ACC112 (cell line): ENCODE data around the gene NPR2.

Source experiments
- H2AFZ ChIP-seq: fragments of 200-600 bp; sonication (generic); one replicate; pipeline ENCODE4 v1.6.0; 2017; ENCODE audit warnings: antibody characterized with exemption, low read length; ENCODE audit not compliant: unreplicated experiment
- H3K27ac ChIP-seq: fragments of 200-600 bp; sonication (generic); 2 replicates; pipeline ENCODE4 v1.5.1; 2014; ENCODE audit warnings: low read depth, mild to moderate bottlenecking, antibody characterized with exemption, low read length, moderate library complexity
- H3K27me3 ChIP-seq: fragments of 200-600 bp; sonication (generic); 2 replicates; pipeline ENCODE4 v1.6.1; 2014; ENCODE audit warnings: mild to moderate bottlenecking, antibody characterized with exemption, low read length, moderate library complexity, mixed read lengths; ENCODE audit not compliant: insufficient read depth
- H3K36me3 ChIP-seq: fragments of 200-600 bp; sonication (generic); 2 replicates; pipeline ENCODE4 v1.6.1; 2016; ENCODE audit warnings: mild to moderate bottlenecking, antibody characterized with exemption, low read length, moderate library complexity, mixed read lengths; ENCODE audit not compliant: insufficient read depth
- H3K4me1 ChIP-seq: fragments of 200-600 bp; sonication (generic); one replicate; pipeline ENCODE4 v1.6.1; 2016; ENCODE audit warnings: low read length, mixed read lengths; ENCODE audit not compliant: insufficient read depth, unreplicated experiment, control insufficient read depth
- H3K4me3 ChIP-seq: fragments of 200-600 bp; sonication (generic); 2 replicates; pipeline ENCODE4 v1.5.1; 2014; ENCODE audit warnings: mild to moderate bottlenecking, low read depth, low read length
- H3K79me2 ChIP-seq: fragments of 200-600 bp; sonication (generic); one replicate; pipeline ENCODE4 v1.6.0; 2016; ENCODE audit warnings: low read length; ENCODE audit not compliant: control insufficient read depth, unreplicated experiment, insufficient read depth

NPR2 gene

GRCh38 chr9:35753466-35753865 lies 37.9 kb upstream of the NPR2 start:
- Histone ChIP-seq H3K4me3 (no peak overlapping the region), H2AFZ (no peak overlapping the region), H3K4me1 (peaks cover 12% of the 10 kb centered on the region), H3K79me2 (peaks cover 2% of the 10 kb centered on the region), H3K36me3 (peaks cover 9% of the 10 kb centered on the region; the same call in 1 of the 2 replicates), H3K27ac (no peak overlapping the region), H3K27me3 (no peaks in the 10 kb centered on the region)

GRCh38 chr9:35754264-35754663 lies 37.1 kb upstream of the NPR2 start, which contains the start of gene MSMP:
Gene MSMP (minus strand): TSS chr9:35754276. CDS start chr9:35754129, 147 bp downstream.
- H3K4me3 ChIP-seq: no peak within 1 kb of the TSS
- peaks cover 9% of the 10 kb centered on the region; the same call in 1 of the 2 replicates for H3K36me3 ChIP-seq
- H2AFZ ChIP-seq: no peak within 1 kb of the TSS
- no peaks in the 10 kb centered on the region for H3K79me2 ChIP-seq
- peaks cover 15% of the 10 kb centered on the region for H3K4me1 ChIP-seq
- H3K27me3 ChIP-seq: no peaks in the 10 kb centered on the region
- no peak within 1 kb of the TSS for H3K27ac ChIP-seq

GRCh38 chr9:35755071-35755470 lies 36.3 kb upstream of the NPR2 start:
- no peak overlapping the region for H3K4me3 ChIP-seq
- no peak overlapping the region for H3K27ac ChIP-seq
- no peaks in the 10 kb centered on the region for H3K79me2 ChIP-seq
- no peaks in the 10 kb centered on the region for H3K27me3 ChIP-seq
- H3K4me1 ChIP-seq: peaks cover 14% of the 10 kb centered on the region
- no peak overlapping the region for H2AFZ ChIP-seq
- H3K36me3 ChIP-seq: peaks cover 9% of the 10 kb centered on the region; the same call in 1 of the 2 replicates

GRCh38 chr9:35756275-35757225 lies 34.8 kb upstream of the NPR2 start:
- Histone ChIP-seq H3K27ac (no peak overlapping the region), H3K36me3 (peaks cover 9% of the 10 kb centered on the region; the same call in 1 of the 2 replicates)

GRCh38 chr9:35757226-35757891 lies 34.0 kb upstream of the NPR2 start:
- Histone ChIP-seq H3K4me1 (peaks cover 24% of the 10 kb centered on the region), H3K36me3 (peaks cover 9% of the 10 kb centered on the region; the same call in 1 of the 2 replicates), H3K79me2 (no peaks in the 10 kb centered on the region), H3K27ac (no peak overlapping the region), H3K27me3 (no peaks in the 10 kb centered on the region), H3K4me3 (peak overlapping the region; percentile 67; the same call in 1 of the 2 replicates), H2AFZ (no peak overlapping the region)

More at GRCh38 chr9:35756275-35757225, 34.8 kb upstream of the NPR2 start:
- peak overlapping the region; percentile 67 for H3K4me3 ChIP-seq
- peaks cover 24% of the 10 kb centered on the region for H3K4me1 ChIP-seq
- H3K27me3 ChIP-seq: no peaks in the 10 kb centered on the region
- H2AFZ ChIP-seq: no peak overlapping the region
- H3K79me2 ChIP-seq: no peaks in the 10 kb centered on the region

- Histone ChIP-seq H3K27me3 (no peaks in the 10 kb centered on the region), H3K79me2 (no peaks in the 10 kb centered on the region), H3K4me3 (no peak overlapping the region), H3K36me3 (peaks cover 9% of the 10 kb centered on the region; the same call in 1 of the 2 replicates), H3K27ac (no peak overlapping the region), H3K4me1 (peaks cover 24% of the 10 kb centered on the region), H2AFZ (no peak overlapping the region)
These were observed 33.5 kb upstream of the NPR2 start for GRCh38 chr9:35757892-35758275.

GRCh38 chr9:35758475-35759050 lies 32.8 kb upstream of the NPR2 start:
- Histone ChIP-seq H3K27me3 (no peaks in the 10 kb centered on the region), H3K36me3 (peaks cover 6% of the 10 kb centered on the region; the same call in 1 of the 2 replicates), H3K79me2 (no peaks in the 10 kb centered on the region), H3K4me3 (no peak overlapping the region), H3K27ac (no peak overlapping the region), H3K4me1 (peaks cover 24% of the 10 kb centered on the region), H2AFZ (no peak overlapping the region)

- Histone ChIP-seq H3K27me3 (no peaks in the 10 kb centered on the region), H3K79me2 (no peaks in the 10 kb centered on the region), H3K27ac (no peak overlapping the region), H3K4me3 (no peak overlapping the region), H3K36me3 (0 out of 2 replicates have a peak, but pooled peaks cover 3% of the 10 kb centered on the region), H3K4me1 (peaks cover 24% of the 10 kb centered on the region), H2AFZ (no peak overlapping the region)
These were observed 31.6 kb upstream of the NPR2 start for GRCh38 chr9:35759795-35760194.

- H3K4me3 ChIP-seq: no peak overlapping the region
- H3K4me1 ChIP-seq: peaks cover 24% of the 10 kb centered on the region
- H3K27me3 ChIP-seq: no peaks in the 10 kb centered on the region
- no peaks in the 10 kb centered on the region for H3K79me2 ChIP-seq
- peak overlapping the region; percentile 23 for H3K27ac ChIP-seq
- H2AFZ ChIP-seq: no peak overlapping the region
- H3K36me3 ChIP-seq: no peaks in the 10 kb centered on the region
These were observed 30.7 kb upstream of the NPR2 start for GRCh38 chr9:35760651-35761050.

- peaks cover 16% of the 10 kb centered on the region for H3K4me1 ChIP-seq
- no peaks in the 10 kb centered on the region for H3K79me2 ChIP-seq
- no peaks in the 10 kb centered on the region for H3K27me3 ChIP-seq
- no peak overlapping the region for H2AFZ ChIP-seq
- H3K4me3 ChIP-seq: no peak overlapping the region
- H3K36me3 ChIP-seq: no peaks in the 10 kb centered on the region
- no peak overlapping the region for H3K27ac ChIP-seq
These were observed 28.2 kb upstream of the NPR2 start for GRCh38 chr9:35763181-35763580.
